Astrocyte of the cerebellum (primary cell): ENCODE data around the gene MBNL2.
A peak's percentile ranks its signal among the peaks of the same experiment; 100 is the strongest.

Experiments
- DNase-seq: peaks from one replicate; pipeline ENCODE4 v3.0.0-alpha.2; 2011; ENCODE audit warnings: low read depth
- H3K4me3 ChIP-seq: 2 replicates; pipeline ENCODE4 v1.5.1; 2011; ENCODE audit warnings: mild to moderate bottlenecking, low read depth, low read length, moderate library complexity
- CTCF ChIP-seq: IDR thresholded peaks from 2 replicates; pipeline ENCODE4 v1.5.1; 2012; ENCODE audit warnings: low read length, low read depth, moderate library complexity, mild to moderate bottlenecking; ENCODE audit errors: missing control alignments
- in situ Hi-C: cut with HindIII; loops from 2 replicates; pipeline ENCODE4 v1.10.0; 2017; ENCODE audit warnings: low sequenced_read_pairs

MBNL2 gene

GRCh38 chr13:97341135-97341534 lies 119.0 kb downstream of the MBNL2 start:
- TF ChIP-seq CTCF, result no peak
- no peak for DNase-seq
- H3K4me3 ChIP-seq, result no peak overlapping the region
- in situ Hi-C loops, result no loop called here

- DNase-seq, result no peak
- TF ChIP-seq CTCF, result no peak
- in situ Hi-C loops, result no loop called here
- no peak overlapping the region for H3K4me3 ChIP-seq
Measured at GRCh38 chr13:97342136-97342535, 120.0 kb downstream of the MBNL2 start.

- in situ Hi-C loops, result no loop called here
- DNase-seq, result no peak
- TF ChIP-seq CTCF, result no peak
- no peak overlapping the region for H3K4me3 ChIP-seq
Measured at GRCh38 chr13:97342936-97343335, 120.8 kb downstream of the MBNL2 start.

- peak; percentile 75 for TF ChIP-seq CTCF
- in situ Hi-C loops, result no loop called here
- DNase-seq, result peak; percentile 44
- H3K4me3 ChIP-seq, result no peak overlapping the region
Measured at GRCh38 chr13:97344265-97345175, 122.4 kb downstream of the MBNL2 start.

- no peak for TF ChIP-seq CTCF
- in situ Hi-C loops, result no loop called here
- no peak for DNase-seq
- no peak overlapping the region for H3K4me3 ChIP-seq
Measured at GRCh38 chr13:97346097-97346496, 124.0 kb downstream of the MBNL2 start.

GRCh38 chr13:97346561-97347254 lies 124.6 kb downstream of the MBNL2 start:
- no peak for DNase-seq
- no peak for TF ChIP-seq CTCF
- in situ Hi-C loops, result no loop called here
- no peak overlapping the region for H3K4me3 ChIP-seq
